Measurements from ENCODE around the gene EMCN. TPM values are rescaled to one million over a fixed set of nuclear protein-coding genes. Genes with fewer than 3 reads are reported as not detected.

Gene EMCN
- total and polyA plus RNA-seq, 2 of the 8 experiments (the other 6 are each of a cell fraction or from before 2014, with no cell fraction given): not detected

DNA sequence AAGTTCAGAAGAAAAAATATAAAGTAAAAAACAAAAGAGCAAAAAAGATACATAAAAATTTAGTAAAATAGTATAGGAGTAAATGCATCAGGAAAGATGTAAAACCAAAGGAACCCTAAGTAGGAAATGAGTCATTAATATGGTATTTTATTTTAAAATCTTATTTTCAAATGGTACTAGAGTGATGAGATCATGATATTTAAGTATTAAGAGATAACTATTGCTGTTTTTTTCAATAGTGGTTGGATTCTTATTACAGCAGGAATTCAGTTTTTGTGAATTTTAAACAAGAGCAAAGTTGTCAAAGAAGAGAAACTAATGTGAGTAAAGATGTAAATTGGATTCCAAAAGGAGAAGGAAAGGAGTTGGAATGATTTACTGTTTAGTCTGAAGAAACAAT is 20.0 kb downstream of the EMCN start:
- Histone ChIP-seq H2BK15ac (ENCODE audit: low read length) (no peak overlapping the region), H3K9me3 (ENCODE audit: insufficient read depth in 2 of 2, low read depth in 1 of 2, low read length in 1 of 2) (no peaks in the 10 kb centered on the region)
- POLR2A ChIA-PET (ENCODE audit: partially characterized antibody): no interaction called here
- no peak for TF ChIP-seq TAF1 (IDR thresholded peaks at IDR 0.05; ENCODE audit: low read depth, low read length)
- no peak for TF ChIP-seq CHD2 (IDR thresholded peaks at IDR 0.05; ENCODE audit: low read length)
- no peak for TF ChIP-seq NRF1 (IDR thresholded peaks at IDR 0.05; ENCODE audit: low read depth, low read length)
- TF ChIP-seq SIRT6 (IDR thresholded peaks at IDR 0.05; ENCODE audit: low read length): no peak
- TF ChIP-seq GTF2F1 (IDR thresholded peaks at IDR 0.05; ENCODE audit: borderline replicate concordance, low read depth, low read length): no peak
- no peak for TF ChIP-seq CREB1 (IDR thresholded peaks at IDR 0.05)
- TF ChIP-seq EP300 (IDR thresholded peaks at IDR 0.05; ENCODE audit: borderline replicate concordance in 1 of 2, low read depth in 2 of 2, low read length in 2 of 2): no peak
- no peak for TF ChIP-seq BCL11A (IDR thresholded peaks at IDR 0.05; ENCODE audit: low read depth in 2 of 2, low read length in 2 of 2)

More for the DNA sequence above, 20.0 kb downstream of the EMCN start:
- H2BK5ac ChIP-seq (ENCODE audit: low read depth, low read length): no peak overlapping the region
- no peaks in the 10 kb centered on the region for H4K20me1 ChIP-seq (replicated peaks in 1 of 2; ENCODE audit: control insufficient read depth in 1 of 2, insufficient read depth in 2 of 2, low read length in 2 of 2)
- no peak overlapping the region for H3K23ac ChIP-seq (ENCODE audit: insufficient read length)
- H3K18ac ChIP-seq (ENCODE audit: extremely low read depth, low read length): no peak overlapping the region
- DNase-seq (ENCODE audit: low read depth in 1 of 2, low spot score in 2 of 2): no peak
- no peaks in the 10 kb centered on the region for H3K79me1 ChIP-seq (ENCODE audit: low read depth, low read length)
- FAIRE-seq: no peak
- no peak overlapping the region for H3K4me2 ChIP-seq (ENCODE audit: insufficient read depth in 1 of 2, low read depth in 2 of 2, low read length in 2 of 2)
- H2AK5ac ChIP-seq (ENCODE audit: low read depth, low read length): no peak overlapping the region
- H3K9ac ChIP-seq (replicated peaks in 1 of 4; ENCODE audit: extremely low read depth in 1 of 4, low read depth in 3 of 4, low read length in 3 of 4): no peak overlapping the region
- no peak overlapping the region for H3K4ac ChIP-seq (replicated peaks; ENCODE audit: insufficient read length, low read depth, low read length)
- H4K91ac ChIP-seq (replicated peaks; ENCODE audit: insufficient read length, low read length): no peak overlapping the region
- H3K14ac ChIP-seq (ENCODE audit: insufficient read length): no peak overlapping the region
- H4K8ac ChIP-seq (ENCODE audit: extremely low read depth, insufficient read depth, low read length): no peak overlapping the region
- no peaks in the 10 kb centered on the region for H3K79me2 ChIP-seq (ENCODE audit: control insufficient read depth in 1 of 2, insufficient read depth in 2 of 2, low read length in 2 of 2)
- H3K23me2 ChIP-seq (ENCODE audit: low read depth, low read length): no peaks in the 10 kb centered on the region
- no peak overlapping the region for H3K56ac ChIP-seq (replicated peaks; ENCODE audit: insufficient read length, low read depth, low read length)
- H4K5ac ChIP-seq (ENCODE audit: insufficient read length, low read depth, low read length): no peak overlapping the region
- no peak overlapping the region for H3K4me3 ChIP-seq (ENCODE audit: extremely low read depth in 1 of 4, insufficient read depth in 2 of 4, low read depth in 3 of 4, low read length in 4 of 4)
- no peak overlapping the region for H2BK20ac ChIP-seq (ENCODE audit: low read length)
- H3K27me3 ChIP-seq (replicated peaks in 1 of 4; ENCODE audit: control insufficient read depth in 3 of 4, extremely low read depth in 1 of 4, insufficient read depth in 3 of 4, low read length in 3 of 4): no peaks in the 10 kb centered on the region
- no peaks in the 10 kb centered on the region for H3K4me1 ChIP-seq (replicated peaks in 1 of 4; ENCODE audit: control insufficient read depth in 3 of 4, insufficient read depth in 4 of 4, low read length in 3 of 4)
- no peak overlapping the region for H2BK120ac ChIP-seq (replicated peaks; ENCODE audit: low read depth, low read length)
- H3K36me3 ChIP-seq (ENCODE audit: control insufficient read depth in 2 of 4, insufficient read depth in 4 of 4, low read length in 3 of 4): no peaks in the 10 kb centered on the region
- H2BK12ac ChIP-seq (ENCODE audit: low read depth, low read length): no peak overlapping the region
- no peak overlapping the region for H3K27ac ChIP-seq (ENCODE audit: low read depth, low read length)
- CTCF ChIA-PET (ENCODE audit: partially characterized antibody): interaction anchor here (1.2 kb wide), 1 partner anchor 500 kb away, joined by 3 read pairs; no protein-coding TSS in a partner anchor
- no peak overlapping the region for H2AFZ ChIP-seq (ENCODE audit: low read length)
